ENCODE measurements around the gene MAST4.

DNA sequence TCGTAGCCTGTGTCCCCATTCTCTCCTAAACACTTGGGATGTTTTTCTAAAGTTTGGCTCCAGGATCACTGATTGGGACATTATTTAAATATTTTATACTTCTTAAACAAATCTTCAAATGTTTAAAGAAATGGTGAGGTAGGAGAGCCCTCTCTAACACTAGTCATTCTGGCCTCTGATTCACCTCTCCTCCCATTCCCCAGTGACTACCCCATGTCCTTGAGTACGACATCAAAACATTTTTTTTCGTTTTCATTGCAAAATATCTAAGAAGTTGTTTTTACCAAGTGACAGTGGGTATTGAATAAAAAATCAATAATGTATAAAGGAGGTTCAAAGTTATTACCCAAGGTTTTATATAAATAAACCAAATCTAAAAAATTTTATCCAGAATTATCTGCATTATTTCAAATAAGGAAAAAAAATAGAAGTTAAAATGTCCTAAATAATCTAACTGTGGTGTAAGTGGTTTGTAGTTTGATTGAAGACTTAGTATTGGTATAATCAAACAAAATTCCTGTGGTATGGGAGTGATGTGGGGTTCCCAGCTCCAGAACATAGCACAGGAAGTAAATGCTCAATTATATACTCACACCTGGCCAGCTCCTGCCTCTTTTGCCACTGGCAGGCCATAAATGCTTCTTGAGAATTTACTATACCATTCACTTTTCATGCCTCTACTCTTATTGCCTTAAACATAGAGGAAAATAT is 51.1 kb downstream of the MAST4 start:
- no peak for TF ChIP-seq EZH2phosphoT487 (IDR thresholded peaks at IDR 0.05; ENCODE audit: borderline replicate concordance, low read length)
- TF ChIP-seq, protein P1, sequence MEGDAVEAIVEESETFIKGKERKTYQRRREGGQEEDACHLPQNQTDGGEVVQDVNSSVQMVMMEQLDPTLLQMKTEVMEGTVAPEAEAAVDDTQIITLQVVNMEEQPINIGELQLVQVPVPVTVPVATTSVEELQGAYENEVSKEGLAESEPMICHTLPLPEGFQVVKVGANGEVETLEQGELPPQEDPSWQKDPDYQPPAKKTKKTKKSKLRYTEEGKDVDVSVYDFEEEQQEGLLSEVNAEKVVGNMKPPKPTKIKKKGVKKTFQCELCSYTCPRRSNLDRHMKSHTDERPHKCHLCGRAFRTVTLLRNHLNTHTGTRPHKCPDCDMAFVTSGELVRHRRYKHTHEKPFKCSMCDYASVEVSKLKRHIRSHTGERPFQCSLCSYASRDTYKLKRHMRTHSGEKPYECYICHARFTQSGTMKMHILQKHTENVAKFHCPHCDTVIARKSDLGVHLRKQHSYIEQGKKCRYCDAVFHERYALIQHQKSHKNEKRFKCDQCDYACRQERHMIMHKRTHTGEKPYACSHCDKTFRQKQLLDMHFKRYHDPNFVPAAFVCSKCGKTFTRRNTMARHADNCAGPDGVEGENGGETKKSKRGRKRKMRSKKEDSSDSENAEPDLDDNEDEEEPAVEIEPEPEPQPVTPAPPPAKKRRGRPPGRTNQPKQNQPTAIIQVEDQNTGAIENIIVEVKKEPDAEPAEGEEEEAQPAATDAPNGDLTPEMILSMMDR (IDR thresholded peaks at IDR 0.05; ENCODE audit: low read depth, low read length, poor library complexity, severe bottlenecking): no peak

All from DOHH2 (cell line).